Mesothelial cell of epicardium (in vitro differentiated cells): ENCODE results near the gene USP28. TPM values are rescaled to one million over a fixed set of nuclear protein-coding genes. Genes with fewer than 3 reads are reported as not detected.
"Not testable (repeated sequence)": the region's sequence is repeated elsewhere in the genome, so short reads cannot be mapped to it uniquely, and the experiment has no call there.

ENCODE experiments used
- DNase-seq, 2 experiments: peaks; one replicate each; pipeline ENCODE4 v3.0.0; 2021; ENCODE audit warnings: low spot score in 2 of 2; ENCODE audit not compliant: unreplicated experiment in 2 of 2
- H3K27ac Mint-ChIP-seq: 2 replicates; pipeline ENCODE4 v1.8.0; 2021; ENCODE audit warnings: mixed read lengths
- H3K27me3 Mint-ChIP-seq: 2 replicates; pipeline ENCODE4 v1.8.0; 2021; ENCODE audit warnings: low read depth, mixed read lengths
- H3K36me3 Mint-ChIP-seq: 2 replicates; pipeline ENCODE4 v1.8.0; 2021; ENCODE audit warnings: mixed read lengths
- H3K4me1 Mint-ChIP-seq: 2 replicates; pipeline ENCODE4 v1.8.0; 2021; ENCODE audit warnings: mixed read lengths
- H3K4me3 Mint-ChIP-seq: 2 replicates; pipeline ENCODE4 v1.8.0; 2021; ENCODE audit warnings: mild to moderate bottlenecking, moderate library complexity, mixed read lengths
- H3K9me3 Mint-ChIP-seq: 2 replicates; pipeline ENCODE4 v1.8.0; 2021; ENCODE audit warnings: mixed read lengths
- CTCF ChIP-seq: fragments of 200-600 bp; sonication (generic); IDR thresholded peaks from one replicate; pipeline ENCODE4 v1.5.0; 2021; ENCODE audit warnings: antibody characterized with exemption; ENCODE audit not compliant: unreplicated experiment
- total RNA-seq: library from RNA; stranded (reverse); gene quantifications from 3 replicates; pipeline ENCODE4 v1.2.1, GENCODE V29; 2021

Gene USP28
- total RNA-seq, 1 donor from 2014 or later, result 42.3 TPM

- no peak for TF ChIP-seq CTCF
- Mint-ChIP-seq H3K27me3 (no peaks in the 10 kb centered on the region), H3K27ac (no peak overlapping the region), H3K36me3 (peaks cover 48% of the 10 kb centered on the region), H3K4me1 (no peaks in the 10 kb centered on the region), H3K9me3 (no peaks in the 10 kb centered on the region), H3K4me3 (no peak overlapping the region)
- DNase-seq, result no peak
Measured at GRCh38 chr11:113805640-113806039, 69.7 kb downstream of the USP28 start.

DNA sequence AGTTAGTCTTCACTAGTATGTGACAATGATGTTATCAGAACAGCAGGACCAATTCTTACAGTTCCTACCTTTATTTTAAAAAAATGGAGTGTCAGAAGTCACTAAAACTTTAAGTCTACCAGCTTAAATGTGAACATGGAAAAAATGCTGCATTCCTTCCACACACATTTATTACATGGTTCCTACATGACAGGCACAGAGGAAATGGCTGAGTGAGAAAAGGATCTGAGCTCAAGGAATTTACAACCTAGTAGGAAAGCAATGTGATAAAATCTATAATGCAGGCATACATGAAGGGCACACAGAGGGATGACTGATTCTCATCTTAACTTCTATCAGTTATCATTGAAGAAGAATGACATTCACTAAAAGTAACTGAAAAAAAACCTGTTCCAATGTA, 72.8 kb downstream of the USP28 start:
- no peaks in the 10 kb centered on the region for H3K4me1 Mint-ChIP-seq
- no peaks in the 10 kb centered on the region for H3K9me3 Mint-ChIP-seq
- no peaks in the 10 kb centered on the region for H3K27me3 Mint-ChIP-seq
- no peak overlapping the region for H3K4me3 Mint-ChIP-seq
- no peak overlapping the region for H3K27ac Mint-ChIP-seq
- peaks cover 44% of the 10 kb centered on the region for H3K36me3 Mint-ChIP-seq
- no peak for DNase-seq
- TF ChIP-seq CTCF, result no peak

- Mint-ChIP-seq H3K27ac (no peak overlapping the region), H3K27me3 (no peaks in the 10 kb centered on the region), H3K4me1 (no peaks in the 10 kb centered on the region), H3K36me3 (peaks cover 34% of the 10 kb centered on the region), H3K9me3 (peaks cover 11% of the 10 kb centered on the region), H3K4me3 (no peak overlapping the region)
- DNase-seq, result no peak
- peak; percentile 67 for TF ChIP-seq CTCF
Measured at GRCh38 chr11:113796663-113797259, 78.6 kb downstream of the USP28 start.

- Mint-ChIP-seq H3K27me3 (peaks cover 24% of the 10 kb centered on the region), H3K36me3 (no peaks in the 10 kb centered on the region), H3K4me1 (no peaks in the 10 kb centered on the region), H3K27ac (no peak overlapping the region), H3K9me3 (no peaks in the 10 kb centered on the region), H3K4me3 (no peak overlapping the region)
- no peak for TF ChIP-seq CTCF
- no peak for DNase-seq
Measured at GRCh38 chr11:113789675-113790320, 85.6 kb downstream of the USP28 start.

DNA sequence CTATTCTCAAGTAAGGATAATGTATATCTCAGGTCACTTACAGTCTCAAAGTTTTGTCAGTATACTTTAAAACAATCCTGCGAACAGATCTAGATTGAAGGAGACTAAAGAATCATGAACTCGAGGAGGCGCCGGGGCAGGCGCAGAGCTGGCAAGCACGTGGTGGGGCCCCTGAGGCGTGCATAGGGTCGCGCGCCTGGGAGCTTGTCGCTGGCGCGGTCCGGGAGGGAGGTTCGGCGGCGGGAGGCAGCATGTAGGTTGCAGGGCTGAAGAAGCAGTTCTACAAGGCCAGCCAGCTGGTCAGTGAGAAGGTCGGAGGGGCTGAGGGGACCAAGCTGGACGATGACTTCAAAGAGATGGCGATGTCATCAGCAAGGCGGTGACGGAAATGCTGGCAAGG, 86.4 kb downstream of the USP28 start:
- H3K36me3 Mint-ChIP-seq, DNase-seq, H3K9me3 Mint-ChIP-seq, H3K4me3 Mint-ChIP-seq, H3K27ac Mint-ChIP-seq, H3K4me1 Mint-ChIP-seq: not testable (repeated sequence)
- H3K27me3 Mint-ChIP-seq, result peaks cover 31% of the 10 kb centered on the region

- Mint-ChIP-seq H3K4me3 (no peak overlapping the region), H3K27ac (no peak overlapping the region), H3K27me3 (peaks cover 49% of the 10 kb centered on the region), H3K4me1 (peaks cover 8% of the 10 kb centered on the region), H3K9me3 (no peaks in the 10 kb centered on the region), H3K36me3 (no peaks in the 10 kb centered on the region)
- DNase-seq, result no peak
- no peak for TF ChIP-seq CTCF
Measured at GRCh38 chr11:113782134-113782533, 93.2 kb downstream of the USP28 start.
